HG03097 (cell line): Measurements from ENCODE around the gene MACROD2.

ENCODE experiments used
- ATAC-seq: cut with Tn5 transposase; IDR thresholded peaks from one replicate; pipeline ENCODE4 v1.9.1; 2021; ENCODE audit not compliant: unreplicated experiment, low FRiP score

Gene MACROD2

DNA sequence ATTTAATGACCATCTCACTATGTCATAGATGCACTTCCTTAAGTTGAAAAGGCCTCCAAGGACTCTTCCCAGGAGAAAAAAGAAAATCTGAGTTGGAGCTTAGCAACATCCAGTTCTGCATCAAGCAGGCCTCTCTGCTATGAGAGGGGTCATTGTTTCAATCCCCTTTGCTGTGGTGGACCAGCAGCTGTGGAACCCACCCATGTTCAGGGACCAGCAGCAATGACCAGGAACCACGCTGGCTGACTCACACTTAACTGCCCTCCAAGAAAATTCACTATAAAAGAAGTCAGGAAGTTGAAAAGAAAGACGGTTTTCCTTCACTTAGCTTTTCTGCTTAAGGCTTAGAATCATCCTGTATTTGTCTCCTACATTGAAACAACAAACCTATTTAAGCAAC lies 1404.5 kb downstream of the MACROD2 start:
- no peak for ATAC-seq

DNA sequence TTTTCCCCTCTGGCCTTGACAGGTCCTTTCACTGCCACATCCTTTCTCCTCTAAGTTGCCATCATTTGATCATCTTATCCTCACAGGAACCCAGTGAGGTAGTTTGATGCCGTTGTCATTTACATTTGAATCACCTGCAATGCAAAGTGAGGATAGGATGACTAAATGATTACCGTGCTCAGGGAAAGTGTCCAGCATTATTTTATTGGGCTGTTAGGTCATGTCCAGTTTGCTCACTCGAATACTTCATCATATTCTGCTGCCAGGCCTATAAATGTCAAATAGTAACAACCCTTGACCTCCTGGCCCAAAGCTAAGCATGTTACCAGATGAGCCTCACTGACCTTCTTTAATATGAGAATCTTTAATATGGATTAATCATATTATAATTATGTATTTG lies 1410.8 kb downstream of the MACROD2 start:
- ATAC-seq: no peak

DNA sequence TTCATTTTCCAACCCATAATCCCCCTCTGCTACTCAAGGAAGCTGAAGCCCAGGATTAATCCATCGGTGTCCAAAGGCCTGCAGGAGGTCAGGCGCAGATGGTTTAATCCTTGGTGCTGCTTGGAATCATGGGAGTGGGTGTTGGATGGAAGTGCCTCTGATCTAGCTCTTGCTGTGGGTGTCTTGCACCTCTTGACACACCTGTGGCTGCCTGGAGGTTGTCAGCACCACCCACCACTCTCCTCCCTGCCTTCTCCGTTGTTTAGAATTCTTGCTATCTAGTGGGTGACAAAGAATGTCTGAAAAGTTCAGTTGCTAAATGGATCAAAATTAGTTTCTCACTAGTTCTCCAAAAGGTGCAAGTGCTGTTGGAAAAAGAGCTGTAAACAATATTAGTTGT lies 1416.5 kb downstream of the MACROD2 start:
- ATAC-seq: no peak

DNA sequence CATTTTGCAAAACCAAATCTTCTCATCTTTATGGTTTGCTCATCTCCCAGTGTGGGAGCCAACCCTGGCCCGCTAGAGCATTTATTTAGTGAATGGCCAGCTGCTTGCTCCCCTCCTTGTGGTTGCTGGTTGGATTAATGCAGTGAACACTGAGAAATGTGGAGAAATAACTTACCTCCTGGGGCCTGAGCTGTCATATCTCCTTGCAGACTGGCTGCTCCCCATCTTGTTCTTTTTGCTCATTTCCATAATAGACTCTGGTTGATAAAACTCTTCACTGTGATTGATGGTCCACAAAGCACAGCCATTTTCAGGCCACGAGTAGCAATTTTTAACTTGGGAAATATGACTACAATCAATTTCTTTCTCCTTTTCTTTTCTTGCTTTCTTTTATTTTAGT lies 1420.6 kb downstream of the MACROD2 start:
- ATAC-seq: no peak

DNA sequence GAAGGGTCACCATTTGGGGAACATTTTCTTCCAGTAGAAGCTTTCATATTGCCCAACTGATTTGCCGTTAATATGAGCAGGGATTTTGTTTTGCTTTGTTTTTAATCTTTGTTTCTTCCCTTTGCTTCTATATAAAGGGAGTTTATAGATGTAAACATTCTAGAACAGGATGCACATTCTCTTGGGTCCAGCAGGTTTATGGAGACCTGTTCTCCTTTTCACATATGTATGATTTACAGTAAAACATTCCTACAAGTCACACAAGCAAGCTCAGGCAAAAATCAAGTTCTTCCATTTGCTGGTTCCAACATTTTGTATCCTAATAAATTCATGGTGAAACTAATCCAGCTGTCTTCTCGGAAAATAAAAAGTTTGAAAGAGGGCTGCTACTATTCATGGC lies 1424.5 kb downstream of the MACROD2 start:
- no peak for ATAC-seq

DNA sequence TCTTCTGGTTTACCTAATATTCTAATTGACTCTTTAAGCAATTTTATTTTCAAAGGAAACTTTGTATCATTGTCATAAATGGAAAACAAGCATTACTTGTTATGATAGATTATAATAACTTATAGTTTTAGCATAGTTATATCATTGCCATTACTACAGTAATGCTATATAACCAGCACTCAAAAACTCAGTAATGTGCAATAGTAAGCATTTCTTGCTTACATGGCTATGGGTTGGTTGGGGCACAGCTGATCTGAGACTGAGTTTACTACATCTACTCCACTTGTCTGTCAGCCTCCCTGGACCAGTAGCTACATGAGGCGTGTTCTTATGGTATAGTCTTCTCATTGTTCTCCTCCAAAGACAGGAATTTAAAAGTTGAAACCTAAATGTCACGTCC lies 1427.7 kb downstream of the MACROD2 start:
- no peak for ATAC-seq

DNA sequence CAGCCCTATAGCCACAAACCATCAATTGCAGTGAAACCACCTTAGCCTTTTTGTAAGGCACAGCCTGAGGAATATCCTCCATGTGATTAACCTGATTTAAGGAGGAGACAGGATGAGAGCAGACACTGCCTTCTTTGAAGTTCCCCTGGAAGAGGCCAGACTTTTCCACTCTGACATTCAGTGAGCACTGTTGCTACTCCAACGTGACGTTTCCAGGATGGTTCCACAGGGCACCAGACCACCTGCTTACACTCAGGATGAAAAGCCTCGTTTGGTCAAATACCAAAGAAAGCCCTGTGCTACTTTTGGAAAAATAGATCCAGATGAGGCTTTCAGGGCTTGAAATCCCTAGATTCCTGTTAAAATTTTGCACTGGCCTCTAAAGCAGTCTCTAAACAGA lies 1444.2 kb downstream of the MACROD2 start:
- ATAC-seq: no peak

DNA sequence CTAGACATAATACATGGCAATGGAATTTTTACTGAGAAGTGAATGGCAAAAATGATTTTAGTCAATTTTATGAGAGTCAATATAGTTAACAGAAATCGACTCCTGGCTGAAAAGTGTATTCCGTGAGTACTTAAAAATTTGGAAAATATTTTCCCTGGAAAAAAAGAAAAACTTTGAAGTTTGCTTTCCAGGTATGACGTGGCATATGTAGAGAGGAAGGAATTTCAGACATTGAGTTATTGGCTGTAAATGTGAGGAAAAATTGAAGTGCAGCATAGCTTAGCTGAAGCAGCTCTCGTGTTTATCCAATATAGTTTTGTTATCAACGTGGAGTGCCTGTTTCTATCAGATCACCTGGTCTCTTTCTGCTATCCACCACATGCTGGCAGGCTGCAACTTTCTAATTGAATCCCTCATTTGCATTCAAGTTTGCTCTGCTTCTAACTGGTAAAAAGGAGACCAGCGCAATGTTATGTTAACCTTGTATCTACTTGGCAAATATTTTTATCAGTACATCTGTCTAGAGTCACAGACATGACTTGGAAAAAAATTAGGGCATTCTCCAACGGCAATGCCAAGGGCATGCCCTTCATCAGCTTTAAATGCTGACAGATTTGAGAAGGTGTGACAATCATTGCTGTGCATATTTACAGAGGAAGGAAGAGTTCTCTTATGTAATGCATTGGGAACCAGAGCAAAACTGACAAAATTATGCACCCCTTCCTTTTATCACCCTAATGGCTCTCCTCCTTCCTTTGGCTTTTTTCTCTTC lies 1444.9 kb downstream of the MACROD2 start:
- ATAC-seq: no peak

DNA sequence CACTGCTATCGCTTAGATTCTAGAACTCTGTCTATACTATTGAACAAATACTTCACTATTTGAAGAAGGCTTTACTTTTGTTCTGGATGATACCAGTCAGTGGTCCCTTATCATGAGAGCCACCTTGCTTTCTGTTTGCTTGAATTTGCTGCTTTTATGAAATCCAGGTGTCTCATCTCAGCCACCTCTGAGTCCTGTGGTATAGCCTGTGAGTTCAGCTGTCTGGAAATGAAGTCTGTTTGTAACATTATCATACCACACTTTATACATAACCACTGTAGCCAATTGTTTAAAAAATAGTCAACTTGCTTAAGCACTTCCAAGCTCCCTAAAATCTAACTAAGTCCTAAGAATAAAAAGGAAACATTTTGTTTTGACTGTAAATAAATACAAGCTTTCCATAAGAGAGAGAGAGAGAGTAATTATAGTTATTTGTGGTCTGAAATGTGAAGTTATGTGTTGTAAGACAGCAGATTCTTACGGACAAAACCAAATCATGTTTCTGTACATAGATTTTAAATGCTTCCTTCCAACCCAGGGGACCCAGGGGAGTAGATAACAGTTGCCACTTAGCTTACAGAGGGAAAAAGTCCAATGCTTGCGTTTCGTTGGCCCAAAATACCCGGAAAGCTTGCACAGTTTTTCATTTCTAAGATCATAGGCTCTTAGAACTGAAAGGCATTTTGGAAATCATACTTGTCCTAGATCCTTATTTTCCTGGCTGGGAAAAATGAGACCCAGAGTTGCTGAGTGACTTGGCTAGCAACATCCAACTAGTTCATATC lies 1449.9 kb downstream of the MACROD2 start:
- no peak for ATAC-seq

DNA sequence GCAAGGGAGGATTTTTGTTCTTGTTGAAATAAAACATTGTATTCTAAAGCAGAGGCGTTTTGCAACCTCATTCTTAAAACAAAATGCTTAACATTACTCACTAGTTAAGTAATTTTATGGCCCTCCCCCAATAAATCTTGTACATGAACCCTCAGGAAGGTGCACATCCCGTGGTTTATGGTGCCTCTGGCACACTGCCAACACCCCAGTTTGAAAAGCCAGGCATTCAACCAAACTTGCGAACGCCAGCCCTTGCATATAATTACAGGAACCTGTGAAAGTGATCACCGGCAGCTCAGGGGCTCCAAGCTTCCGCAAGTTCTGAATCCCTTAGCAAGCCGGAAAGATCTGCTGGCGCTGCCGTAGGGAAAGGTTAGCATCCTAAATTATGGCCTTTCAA lies 1451.1 kb downstream of the MACROD2 start:
- ATAC-seq: no peak

DNA sequence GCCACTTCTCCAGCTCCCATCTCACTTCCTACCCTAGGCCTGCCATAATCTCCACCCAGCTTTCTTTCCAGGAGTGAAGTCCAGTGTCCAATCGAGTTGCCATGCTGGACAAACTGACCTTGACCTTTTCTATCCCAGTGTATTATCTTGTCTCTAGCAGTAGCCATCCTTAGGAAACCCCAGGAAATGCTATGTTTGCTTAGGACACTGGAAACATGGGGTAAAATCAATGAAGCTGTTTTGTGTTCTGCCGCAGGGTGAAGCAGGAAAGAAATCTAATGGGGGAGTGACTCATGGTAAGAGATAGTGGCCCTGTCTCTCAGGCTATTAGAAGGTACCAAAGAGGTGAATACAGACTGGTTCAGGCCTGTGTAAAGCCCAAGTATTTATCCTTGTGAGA lies 1452.2 kb downstream of the MACROD2 start:
- ATAC-seq: no peak

DNA sequence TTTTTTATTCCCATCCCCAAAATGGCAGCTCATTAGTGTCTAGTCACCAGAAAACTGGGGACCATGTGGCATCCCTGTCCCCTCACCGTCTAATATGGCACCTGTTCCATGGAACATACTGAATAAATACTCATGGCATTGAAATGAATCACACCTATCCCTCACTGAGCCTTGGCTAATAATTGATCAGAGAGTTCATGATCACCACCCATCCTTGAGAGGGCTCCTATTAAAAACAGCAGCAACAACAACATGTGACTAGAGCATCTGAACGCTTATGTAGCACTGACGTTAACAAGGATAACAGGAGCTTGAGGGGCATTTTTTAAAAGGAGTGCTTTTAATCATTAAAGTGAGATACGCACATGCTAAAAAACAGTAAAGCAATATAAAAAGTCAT lies 1453.7 kb downstream of the MACROD2 start:
- no peak for ATAC-seq

DNA sequence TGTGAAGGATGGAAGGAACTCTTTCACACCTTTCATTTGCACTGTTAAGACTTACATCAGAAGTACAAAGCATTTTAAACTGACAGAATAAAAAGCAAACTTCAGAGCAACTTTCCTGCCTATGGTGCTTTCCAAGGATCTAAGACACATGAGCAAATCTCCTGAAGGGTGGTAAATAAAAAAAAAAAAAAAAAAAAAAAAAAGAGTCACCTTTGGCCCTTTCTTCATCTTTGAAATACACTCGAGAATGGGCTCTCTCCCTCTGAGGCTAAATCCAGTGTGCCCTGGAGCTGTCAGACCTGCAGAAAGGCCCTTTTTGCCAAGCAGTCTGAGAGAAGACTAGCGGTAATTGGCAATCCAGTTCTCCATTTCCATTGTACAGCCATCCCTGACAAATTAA lies 1455.9 kb downstream of the MACROD2 start:
- ATAC-seq: no peak

DNA sequence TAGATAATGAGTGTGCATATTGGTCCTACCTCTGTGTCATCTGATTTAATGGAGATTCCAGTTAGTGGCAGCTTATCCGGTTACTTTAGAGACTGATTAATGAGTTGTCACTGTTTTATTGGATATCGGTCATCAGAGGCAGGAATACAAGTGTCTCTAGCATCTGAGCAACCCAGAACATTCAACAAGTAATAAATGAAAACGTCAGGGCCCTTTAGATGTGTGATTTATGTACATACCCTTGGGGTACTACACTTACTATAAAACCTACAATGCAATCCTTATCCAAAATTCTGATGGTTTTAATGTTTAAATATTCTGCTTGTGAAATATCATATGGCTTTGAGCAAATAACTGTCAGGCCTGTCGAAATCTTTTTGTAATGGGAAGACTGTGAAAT lies 1460.0 kb downstream of the MACROD2 start:
- no peak for ATAC-seq

DNA sequence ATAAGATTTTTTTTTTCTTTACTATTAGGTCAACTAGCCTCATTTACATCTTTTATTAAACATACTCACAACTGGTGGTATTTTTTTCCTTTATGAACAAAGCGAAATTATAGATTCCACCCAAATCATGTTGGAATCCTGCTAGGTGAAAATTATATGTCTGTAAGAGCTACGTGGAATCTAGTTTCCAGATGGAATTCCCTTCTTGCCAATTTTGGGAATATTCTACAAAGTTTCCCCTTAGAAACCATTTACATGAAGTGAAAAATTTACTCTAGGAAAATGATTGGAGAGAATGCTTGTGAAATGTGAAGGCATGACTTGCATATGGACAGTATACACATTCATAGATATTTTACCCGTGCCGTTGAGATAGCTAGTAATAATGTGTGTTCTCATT lies 1466.6 kb downstream of the MACROD2 start:
- no peak for ATAC-seq

DNA sequence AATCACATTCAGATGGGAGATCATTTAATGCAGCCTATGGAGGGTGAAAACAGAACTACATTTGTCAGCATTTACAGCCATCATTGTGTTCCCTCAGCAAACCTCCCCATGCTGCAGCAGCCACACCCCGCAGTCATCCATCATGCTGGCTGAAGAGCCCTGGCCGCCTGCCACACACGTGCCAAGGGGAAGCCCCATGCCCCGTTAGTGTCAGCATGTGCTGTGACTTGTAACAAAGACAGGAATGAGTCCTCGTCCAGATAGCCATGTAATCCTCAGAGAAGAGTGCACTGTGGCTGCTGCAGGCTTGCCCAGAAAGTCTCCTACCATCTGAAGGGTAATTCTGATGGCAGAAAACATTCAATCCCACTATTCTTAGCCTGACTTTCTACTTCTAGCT lies 1480.2 kb downstream of the MACROD2 start:
- no peak for ATAC-seq

DNA sequence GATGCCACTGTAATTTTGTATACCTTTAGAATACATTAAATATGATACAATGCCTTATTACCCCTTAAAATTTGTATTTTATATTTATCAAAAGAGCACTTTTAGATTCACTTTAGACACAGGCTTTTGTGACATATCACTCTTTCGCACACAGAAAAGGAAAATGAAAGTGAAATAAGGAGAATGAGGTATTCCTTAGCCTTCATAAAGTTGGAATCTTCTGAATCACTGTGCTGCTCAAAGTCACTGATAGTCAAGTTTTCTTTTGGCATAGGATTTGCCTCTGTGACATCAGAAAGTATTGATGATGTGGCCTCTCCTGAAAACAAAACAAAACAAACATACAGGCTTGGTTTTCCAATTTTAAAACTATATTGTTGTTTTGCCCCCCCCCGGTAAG lies 1480.9 kb downstream of the MACROD2 start:
- ATAC-seq: no peak

DNA sequence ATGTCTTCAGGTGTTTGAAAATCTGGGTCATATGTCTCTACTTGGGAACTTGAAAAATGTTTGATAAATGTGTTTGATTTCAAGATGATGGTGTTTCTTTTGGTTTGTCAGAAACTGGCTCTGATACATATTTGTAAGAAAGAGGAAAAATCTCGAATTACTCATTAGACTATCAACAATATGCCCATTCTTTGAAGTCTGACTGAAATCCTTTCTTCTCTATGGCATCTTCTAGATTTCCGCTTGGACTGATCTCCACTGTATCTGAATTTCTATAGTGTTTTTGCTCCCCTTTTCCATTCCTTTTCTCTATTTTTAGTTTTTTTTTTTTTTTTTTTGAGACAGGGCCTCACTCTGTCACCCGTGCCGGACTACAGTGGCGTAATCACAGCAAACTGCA lies 1481.5 kb downstream of the MACROD2 start:
- no peak for ATAC-seq

DNA sequence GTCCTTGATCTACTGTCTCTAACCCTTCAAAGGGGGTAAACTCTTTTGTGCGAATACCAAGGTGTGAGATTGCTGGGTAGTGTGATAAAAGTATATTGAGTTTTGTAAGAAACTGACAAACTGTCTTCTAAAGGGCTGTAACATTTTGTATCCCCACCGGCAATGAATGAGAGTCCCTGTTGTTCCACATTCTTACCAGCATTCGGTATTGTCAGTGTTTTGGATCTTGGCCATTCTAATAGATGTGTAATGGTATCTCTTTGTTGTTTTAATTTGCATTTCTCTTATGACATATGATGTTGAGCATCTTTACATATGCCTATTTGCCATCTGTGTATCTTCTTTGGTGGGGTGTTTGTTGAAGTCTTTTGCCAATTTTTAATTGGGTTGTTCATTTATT lies 1487.2 kb downstream of the MACROD2 start:
- ATAC-seq: no peak

DNA sequence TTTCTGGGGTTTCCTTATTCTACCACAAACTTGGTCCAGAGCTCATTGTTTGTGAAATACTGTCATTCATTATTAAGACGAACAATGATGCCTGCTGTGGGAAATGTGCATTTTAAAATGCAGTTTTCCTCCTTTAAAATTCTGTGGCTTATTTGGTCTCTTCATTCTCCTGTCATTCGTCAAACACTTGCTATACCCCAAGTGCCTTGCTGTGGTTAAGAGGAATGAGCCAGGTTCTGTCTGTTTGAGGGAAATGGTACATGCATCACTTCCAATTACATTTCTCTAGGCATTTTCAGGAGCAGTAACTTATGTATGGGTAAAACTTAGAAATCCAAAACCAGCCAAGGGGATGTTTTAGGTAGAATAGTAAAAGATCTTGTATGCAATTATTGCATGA lies 1490.2 kb downstream of the MACROD2 start:
- no peak for ATAC-seq

DNA sequence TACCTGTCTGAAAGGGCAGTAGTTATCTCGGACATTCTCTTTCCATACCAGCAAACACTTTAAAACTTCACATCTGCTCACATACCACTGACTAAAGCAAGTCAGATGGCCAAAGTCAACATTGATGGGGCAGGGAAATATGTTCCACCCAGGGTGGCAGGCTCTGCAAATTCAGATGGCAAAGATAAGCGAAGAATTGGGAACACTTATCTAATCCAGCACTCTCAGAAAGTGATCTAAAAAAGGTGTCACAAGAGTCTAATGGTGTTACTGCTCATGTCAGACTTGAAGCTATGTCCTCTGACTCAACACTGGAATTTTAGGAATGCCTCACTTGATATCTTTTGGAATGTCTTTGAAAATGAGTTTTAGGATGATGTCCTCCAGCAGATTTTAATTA lies 1491.7 kb downstream of the MACROD2 start:
- ATAC-seq: no peak

DNA sequence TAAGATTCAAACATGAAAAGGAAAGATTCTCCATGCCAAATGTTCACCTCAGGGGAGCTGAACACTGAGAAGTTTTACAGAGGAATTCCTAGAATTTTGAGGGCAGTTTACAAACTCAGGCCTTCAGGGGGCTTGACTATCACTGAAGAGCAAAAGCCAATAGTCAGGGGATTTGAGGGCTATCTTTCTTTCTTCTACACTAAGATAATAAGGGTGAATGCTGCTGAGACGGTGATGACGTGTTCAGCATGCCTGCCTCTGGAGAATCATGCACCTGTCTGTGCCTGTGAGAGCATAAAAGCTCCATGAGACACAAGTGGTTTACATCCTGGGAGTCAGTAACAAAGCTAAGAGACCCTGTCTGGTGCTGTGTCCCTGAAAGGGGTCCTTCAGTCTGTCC lies 1492.4 kb downstream of the MACROD2 start:
- no peak for ATAC-seq
